GM12892 (cell line): ENCODE measurements around the gene ABCA7.

Experiments used
- POLR2A ChIP-seq: IDR thresholded peaks from 2 replicates; pipeline ENCODE4 v1.6.1; 2011; ENCODE audit warnings: low read depth, low read length, control low read depth
- POLR2AphosphoS5 ChIP-seq: IDR thresholded peaks from 2 replicates; pipeline ENCODE4 v1.6.1; 2011; ENCODE audit warnings: low read depth, low read length, control low read depth

DNA sequence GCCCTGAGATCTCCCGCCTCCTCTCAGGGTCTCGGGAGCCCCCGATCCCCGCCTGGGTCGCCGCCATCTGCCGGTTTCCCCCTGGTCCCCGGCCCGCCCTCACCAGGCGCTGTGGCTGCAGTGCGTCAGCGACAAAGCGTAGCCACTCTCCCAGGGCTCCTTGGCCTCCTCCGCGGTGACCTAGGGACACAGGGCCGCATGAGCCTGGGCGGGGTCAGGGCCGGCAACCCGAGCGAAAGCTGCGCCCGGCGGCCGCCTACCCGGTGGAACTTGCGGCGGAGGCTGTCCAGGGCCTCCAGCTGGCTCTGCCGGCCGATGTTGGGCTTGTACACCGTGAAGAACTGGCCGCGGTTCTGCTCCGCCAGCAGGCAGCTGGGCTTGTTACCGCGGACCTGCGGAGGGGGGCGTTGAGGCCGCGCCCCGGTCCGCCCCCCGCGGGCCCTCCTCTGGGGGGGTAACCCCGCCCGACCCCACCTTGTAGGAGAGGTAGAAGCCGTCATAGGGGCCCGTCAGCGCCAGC is 69.2 kb downstream of the ABCA7 start:
- TF ChIP-seq POLR2AphosphoS5 (no peak), POLR2A (no peak)
